Amniotic epithelial cell (primary cell): ENCODE measurements around the gene MFSD11.
"Not testable (repeated sequence)": the region's sequence is repeated elsewhere in the genome, so short reads cannot be mapped to it uniquely, and the experiment has no call there.

Source experiments
- DNase-seq: peaks from one replicate; pipeline ENCODE4 v3.0.0-alpha.2; 2010; ENCODE audit warnings: low read depth

Gene MFSD11

DNA sequence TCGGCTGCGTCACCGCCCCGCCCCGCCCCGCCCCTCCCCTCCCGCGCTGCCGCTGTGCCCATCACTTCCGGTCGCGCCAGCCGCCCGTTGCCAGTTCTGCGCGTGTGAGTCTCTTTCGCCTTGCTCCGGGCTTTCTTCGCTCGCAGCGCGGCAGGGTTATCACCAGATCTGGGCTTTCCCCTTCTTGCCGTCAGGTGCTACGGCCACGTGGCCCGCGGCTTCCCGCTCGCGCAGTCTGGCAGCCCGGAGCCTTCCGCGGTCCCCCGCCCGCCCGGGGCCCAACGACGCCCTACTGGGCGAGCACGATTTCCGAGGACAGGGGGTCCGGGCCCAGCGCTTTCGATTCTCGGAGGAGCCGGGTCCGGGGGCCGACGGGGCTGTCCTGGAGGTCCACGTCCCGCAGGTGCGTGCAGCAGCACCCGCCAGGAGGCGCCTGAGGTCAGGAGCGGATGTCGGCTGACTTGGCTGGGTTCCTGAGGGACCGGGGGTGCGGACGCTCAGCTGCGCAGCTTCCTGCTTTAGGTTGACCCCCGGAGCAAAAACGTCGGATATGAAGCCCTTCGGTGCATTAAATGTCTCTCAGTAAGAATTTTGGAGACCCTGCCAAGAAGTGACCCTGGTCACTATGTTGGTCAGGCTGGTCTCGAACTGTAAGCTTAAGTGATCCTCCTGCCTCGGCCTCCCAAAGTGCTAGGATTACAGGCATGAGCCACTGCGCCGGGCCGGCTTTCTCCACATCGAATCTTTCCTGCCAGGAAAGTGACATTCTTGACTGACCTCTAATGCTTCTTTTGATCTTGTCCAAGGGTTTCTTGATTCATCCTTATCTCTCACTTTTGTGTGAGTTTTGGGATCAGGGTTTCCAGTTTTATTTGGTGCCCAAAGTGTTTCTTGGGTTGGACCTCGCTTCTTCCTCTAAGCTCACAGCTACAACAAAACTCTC lies 10.9 kb upstream of the MFSD11 start, which contains the start of gene METTL23:
METTL23 (plus strand) TSS at position 64 of the 943 bp plus-strand sequence. CDS start 2,872 bp downstream, outside the sequence.
- DNase-seq: peak; percentile 62

DNA sequence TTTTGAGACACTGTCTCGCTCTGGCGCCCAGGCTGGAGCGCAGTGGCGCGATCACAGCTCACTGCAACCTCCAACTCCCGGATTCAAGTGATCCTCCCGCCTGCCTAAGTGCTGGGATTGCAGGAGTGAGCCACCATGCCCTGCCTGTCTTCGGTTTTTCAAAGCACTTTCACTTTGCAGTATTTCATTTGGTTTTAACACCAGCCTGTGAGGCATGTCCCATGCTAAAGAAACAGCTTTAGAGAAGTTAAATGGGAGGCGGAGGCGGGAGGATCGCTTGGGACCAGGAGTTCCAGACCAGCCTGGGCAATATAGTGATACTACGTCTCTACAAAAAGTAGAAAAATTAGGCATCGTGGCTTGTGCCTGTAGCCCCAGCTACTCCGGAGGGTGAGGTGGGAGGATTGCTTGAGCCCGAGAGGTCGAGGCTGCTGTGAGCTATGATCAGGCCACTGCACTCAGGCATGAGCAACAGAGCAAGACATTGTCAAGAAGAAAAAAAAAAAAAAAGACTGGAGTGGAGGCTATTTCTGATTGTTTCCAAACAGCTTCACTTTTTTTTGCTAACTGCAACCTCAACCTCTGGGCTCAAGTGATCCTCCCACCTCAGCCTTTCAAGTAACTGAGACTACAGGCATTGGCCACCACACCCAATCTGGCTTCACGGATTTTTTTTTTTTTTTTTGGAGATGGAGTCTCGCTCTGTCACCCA lies 10.0 kb upstream of the MFSD11 start:
- peak; percentile 31 for DNase-seq

- not testable (repeated sequence) for DNase-seq
Measured at GRCh38 chr17:76731800-76732733, 5.9 kb upstream of the MFSD11 start.

- no peak for DNase-seq
Measured at GRCh38 chr17:76732734-76733617, 4.9 kb upstream of the MFSD11 start.

GRCh38 chr17:76733618-76733957 lies 4.3 kb upstream of the MFSD11 start:
- DNase-seq: no peak

GRCh38 chr17:76734080-76734840 lies 3.7 kb upstream of the MFSD11 start:
- peak; percentile 67 for DNase-seq

- DNase-seq: peak; percentile 49
Measured at GRCh38 chr17:76735006-76735405, 2.9 kb upstream of the MFSD11 start.

DNA sequence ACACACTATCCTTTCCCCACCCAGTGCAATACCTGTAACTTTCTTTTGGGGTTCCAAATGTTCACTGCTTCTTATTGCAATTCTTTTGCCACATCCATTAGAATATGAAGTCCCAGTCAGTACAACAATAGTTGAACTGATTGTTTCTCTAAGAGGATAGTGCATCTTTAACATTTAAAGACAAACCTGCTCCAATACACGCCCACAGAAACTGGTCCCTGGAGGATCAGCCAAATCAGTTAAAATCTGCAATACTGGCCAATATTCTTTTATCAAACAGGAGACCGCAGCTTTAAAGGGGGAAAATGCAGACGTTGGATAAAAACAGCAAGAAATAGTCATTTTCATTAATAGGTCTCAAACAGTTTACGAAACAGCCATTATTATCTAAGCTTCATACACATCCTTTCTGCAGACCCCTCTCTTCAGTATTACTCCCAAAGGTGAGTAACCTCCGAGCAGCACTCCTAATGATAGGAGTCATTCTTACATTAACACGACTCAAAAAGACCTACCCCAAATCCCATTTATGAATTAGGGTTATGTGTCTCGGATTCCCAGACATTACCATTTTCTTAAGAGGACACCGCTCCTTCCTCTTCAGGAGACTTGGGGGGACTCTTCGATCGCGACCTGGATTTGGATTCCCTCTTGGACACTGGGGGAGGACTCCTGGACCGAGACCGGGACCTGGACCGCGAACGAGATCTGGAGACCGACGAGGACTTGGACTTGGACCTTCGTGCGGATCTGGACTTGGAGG lies 2.2 kb upstream of the MFSD11 start:
- DNase-seq: no peak

- peak; percentile 66 for DNase-seq
Measured at GRCh38 chr17:76736349-76737081, 1.4 kb upstream of the MFSD11 start.

- peak; percentile 97 for DNase-seq
Measured at GRCh38 chr17:76737082-76737675, 740 bp upstream of the MFSD11 start, which contains the start of gene SRSF2. SRSF2 (minus strand) TSS chr17:76737331; CDS start chr17:76737160, 171 bp downstream.

GRCh38 chr17:76738468-76738850 lies 540 bp downstream of the MFSD11 start:
- DNase-seq: no peak

GRCh38 chr17:76739568-76740115 lies 1.7 kb downstream of the MFSD11 start:
- not testable (repeated sequence) for DNase-seq

DNA sequence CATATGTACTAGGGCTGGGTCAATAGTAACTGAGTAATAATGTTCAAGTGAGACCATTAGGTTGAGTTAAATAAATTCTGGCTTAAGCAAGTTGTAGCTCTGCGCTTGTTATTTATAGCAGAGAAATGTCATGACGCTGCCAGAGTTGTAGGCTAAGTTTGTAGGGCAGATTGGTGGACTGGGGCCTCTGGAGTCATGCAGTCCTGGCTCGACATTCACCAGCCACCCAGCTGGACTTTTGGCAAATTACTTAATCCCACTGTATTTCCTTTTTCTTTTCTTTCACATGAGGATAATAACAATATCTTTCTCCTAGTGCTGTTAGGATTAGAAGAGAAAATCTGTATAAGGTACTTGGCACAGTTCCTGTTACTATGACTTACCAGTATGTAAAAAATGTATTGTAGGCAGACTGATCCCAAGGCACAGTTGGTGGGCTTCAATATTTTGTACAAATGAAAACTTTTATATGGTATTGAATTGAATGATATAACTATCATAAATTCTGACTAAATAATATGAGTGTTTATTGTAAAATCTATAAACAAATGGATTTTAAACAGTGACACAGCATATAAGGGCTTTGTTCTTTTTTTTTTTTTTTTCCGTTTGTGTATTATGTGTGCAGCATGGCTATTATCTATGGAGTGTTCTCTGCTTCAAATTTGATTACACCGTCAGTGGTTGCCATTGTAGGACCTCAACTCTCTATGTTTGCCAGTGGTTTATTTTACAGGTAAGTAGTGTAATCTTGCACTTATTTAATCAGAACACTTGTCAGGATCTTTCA lies 2.6 kb downstream of the MFSD11 start:
- DNase-seq: peak; percentile 68

- DNase-seq: no peak
Measured at GRCh38 chr17:76742958-76743357, 5.0 kb downstream of the MFSD11 start.

GRCh38 chr17:76744747-76745146 lies 6.8 kb downstream of the MFSD11 start:
- no peak for DNase-seq

DNA sequence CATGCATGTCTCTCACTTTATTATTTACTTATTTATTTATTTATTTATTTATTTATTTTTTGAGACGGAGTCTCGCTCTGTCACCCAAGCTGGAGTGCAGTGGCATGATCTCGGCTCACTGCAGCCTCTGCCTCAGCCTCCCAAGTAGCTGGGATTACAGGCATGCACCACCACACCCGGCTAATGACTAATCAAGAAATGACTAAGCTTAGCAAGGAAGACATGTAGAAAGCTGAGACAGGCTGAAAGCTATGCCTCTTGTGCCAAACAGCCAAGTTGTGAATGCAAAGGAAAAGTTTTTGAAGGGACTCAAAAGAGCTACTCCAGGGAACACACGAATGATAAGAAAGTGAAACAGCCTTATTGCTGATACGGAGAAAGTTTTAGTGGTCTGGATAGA lies 7.9 kb downstream of the MFSD11 start:
- peak; percentile 47 for DNase-seq
